ENCODE results near the gene EFNA1.

EFNA1 gene

GRCh38 chr1:155099331-155099730, 28.3 kb upstream of the EFNA1 start (continued):
- TF ChIP-seq ZNF274 (IDR thresholded peaks at IDR 0.05; ENCODE audit: low read length) (no peak), ZNF274 (tag by site-specific recombination; IDR thresholded peaks at IDR 0.05; ENCODE audit: borderline replicate concordance) (no peak), SCRT1 (tag by site-specific recombination; IDR thresholded peaks at IDR 0.05; ENCODE audit: borderline replicate concordance) (peak; percentile 41; the same call in 1 of the 2 replicates), ZNF157 (tag by site-specific recombination; IDR thresholded peaks at IDR 0.05) (no peak), IKZF3 (tag by site-specific recombination; IDR thresholded peaks at IDR 0.05) (no peak), SETDB1 (IDR thresholded peaks at IDR 0.05; ENCODE audit: insufficient read length, low read length) (no peak), KLF9 (tag by site-specific recombination; IDR thresholded peaks at IDR 0.05; ENCODE audit: low read depth) (no peak), ATF2 (tag by site-specific recombination; IDR thresholded peaks at IDR 0.05; ENCODE audit: low read depth) (peak; percentile 42), ZNF837 (tag by site-specific recombination; IDR thresholded peaks at IDR 0.05) (no peak), ZNF707 (tag by site-specific recombination; IDR thresholded peaks at IDR 0.05) (no peak), ZNF558 (tag by site-specific recombination; IDR thresholded peaks at IDR 0.05) (no peak), ZNF23 (tag by site-specific recombination; IDR thresholded peaks at IDR 0.05; ENCODE audit: borderline replicate concordance) (no peak), SCRT2 (tag by site-specific recombination; IDR thresholded peaks at IDR 0.05) (0 out of 2 replicates have a peak, but pooled peaks have one; percentile 21), ZFHX2 (tag by site-specific recombination; conservative IDR thresholded peaks at IDR 0.05) (peak; percentile 66), ZFP41 (tag by site-specific recombination; IDR thresholded peaks at IDR 0.05; ENCODE audit: borderline replicate concordance) (no peak), HIC1 (tag by site-specific recombination; IDR thresholded peaks at IDR 0.05) (no peak), GLIS1 (tag by site-specific recombination; IDR thresholded peaks at IDR 0.05) (no peak), ZNF155 (tag by site-specific recombination; IDR thresholded peaks at IDR 0.05) (no peak), BCL6B (tag by site-specific recombination; IDR thresholded peaks at IDR 0.05) (no peak), ZNF138 (tag by site-specific recombination; IDR thresholded peaks at IDR 0.05; ENCODE audit: borderline replicate concordance) (no peak), ZNF513 (tag by site-specific recombination; IDR thresholded peaks at IDR 0.05) (no peak), ZXDB (tag by site-specific recombination; IDR thresholded peaks at IDR 0.05) (no peak), ZNF280C (tag by site-specific recombination; IDR thresholded peaks at IDR 0.05) (no peak), ZNF2 (tag by site-specific recombination; IDR thresholded peaks at IDR 0.05) (no peak), ZNF223 (tag by site-specific recombination; IDR thresholded peaks at IDR 0.05) (no peak), ZNF239 (tag by site-specific recombination; IDR thresholded peaks at IDR 0.05) (no peak), PRDM10 (tag by site-specific recombination; IDR thresholded peaks at IDR 0.05) (no peak), KLF1 (tag by site-specific recombination; IDR thresholded peaks at IDR 0.05) (peak; percentile 94), ZNF621 (tag by site-specific recombination; IDR thresholded peaks at IDR 0.05) (no peak), ZNF169 (tag by site-specific recombination; IDR thresholded peaks at IDR 0.05) (no peak)

Measured in HEK293 (cell line).